ENCODE data around the gene NDUFAF3. TPM values are rescaled to one million over a fixed set of nuclear protein-coding genes. Genes with fewer than 3 reads are reported as not detected.

Gene NDUFAF3
- polyA plus RNA-seq, 1 donor = 55.2 TPM

DNA sequence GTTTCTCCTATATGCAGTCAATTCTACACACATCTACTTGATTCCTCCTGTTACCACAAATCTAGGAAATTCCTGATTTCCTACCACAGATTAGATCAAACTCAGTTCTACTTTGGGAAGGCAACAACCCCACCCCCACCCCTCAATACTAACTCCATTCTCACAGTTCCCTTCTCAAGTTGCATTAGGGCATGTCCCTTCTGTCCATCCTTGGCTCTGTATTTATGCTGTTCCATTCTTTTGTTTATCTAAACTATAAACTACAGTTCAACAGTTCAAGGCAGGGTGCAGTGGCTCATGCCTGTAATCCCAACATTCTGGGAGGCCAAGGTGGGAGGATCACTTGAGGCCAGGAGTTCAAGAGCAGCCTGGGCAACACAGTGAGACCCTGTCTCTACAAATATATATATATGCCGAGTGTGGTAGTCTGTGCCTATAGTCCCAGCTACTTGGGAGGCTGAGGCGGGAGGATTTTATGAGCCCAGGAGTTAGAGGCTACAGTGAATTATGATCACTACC lies 32.5 kb downstream of the NDUFAF3 start:
- DNase-seq = no peak

DNA sequence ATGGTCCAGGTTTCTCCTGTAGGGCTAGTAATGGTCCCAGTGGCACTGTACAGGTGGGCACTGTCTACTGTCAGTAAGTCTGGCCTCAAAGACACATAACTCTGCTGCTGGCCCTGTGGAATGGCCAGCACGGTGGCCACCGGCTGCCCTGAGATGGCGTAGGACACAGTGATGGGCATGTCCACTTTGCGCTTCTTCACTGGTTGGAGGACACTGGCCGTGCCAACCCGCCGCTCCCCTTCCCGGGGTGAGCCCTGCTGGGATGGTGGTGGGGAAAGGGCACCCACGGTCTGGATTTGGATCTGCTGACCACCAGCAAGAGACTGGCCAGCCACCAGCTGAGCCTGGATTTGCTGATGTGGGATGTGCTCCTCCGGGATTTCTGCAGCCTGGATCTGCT lies 35.3 kb downstream of the NDUFAF3 start:
- DNase-seq = no peak

DNA sequence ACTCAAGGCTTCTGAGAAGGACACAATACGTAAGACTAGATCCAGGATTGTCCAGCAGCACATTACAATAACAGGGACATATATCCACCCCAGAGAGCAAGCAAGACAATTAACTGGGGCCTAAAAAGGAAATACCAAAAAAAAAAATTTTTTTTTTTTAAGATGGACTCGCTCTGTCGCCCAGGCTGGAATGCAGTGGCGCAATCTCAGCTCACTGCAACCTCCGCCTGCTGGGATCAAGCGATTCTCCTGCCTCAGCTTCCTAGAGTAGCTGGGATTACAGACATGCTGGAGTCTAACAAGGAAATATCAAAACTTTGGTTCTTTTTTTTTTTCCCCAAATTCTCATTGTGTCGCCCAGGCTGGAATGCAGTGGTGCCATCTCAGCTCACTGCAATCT lies 36.1 kb downstream of the NDUFAF3 start:
- DNase-seq = no peak

Other genes with a start within 250 kb of the NDUFAF3 start
- 37.2 TPM for gene PRKAR2A, start 174.2 kb upstream of the NDUFAF3 start, polyA plus RNA-seq (ENCODE audit: insufficient read length)
- 16.3 TPM for gene SLC25A20, start 123.2 kb upstream of the NDUFAF3 start, polyA plus RNA-seq (ENCODE audit: insufficient read length)
- 62.1 TPM for gene ARIH2, start 103.3 kb upstream of the NDUFAF3 start, polyA plus RNA-seq (ENCODE audit: insufficient read length)
- 15.6 TPM for gene P4HTM, start 31.9 kb upstream of the NDUFAF3 start, polyA plus RNA-seq (ENCODE audit: insufficient read length)
- 121 TPM for gene WDR6, start 14.7 kb upstream of the NDUFAF3 start, polyA plus RNA-seq (ENCODE audit: insufficient read length)
- gene DALRD3, start 3.5 kb upstream of the NDUFAF3 start, polyA plus RNA-seq (ENCODE audit: insufficient read length) = 32.8 TPM
- gene IMPDH2, start 7.3 kb downstream of the NDUFAF3 start, polyA plus RNA-seq (ENCODE audit: insufficient read length) = 230 TPM
- gene QRICH1, start 72.0 kb downstream of the NDUFAF3 start, polyA plus RNA-seq (ENCODE audit: insufficient read length) = 60.1 TPM
- 272 TPM for gene QARS1, start 82.6 kb downstream of the NDUFAF3 start, polyA plus RNA-seq (ENCODE audit: insufficient read length)
- gene USP19, start 98.7 kb downstream of the NDUFAF3 start, polyA plus RNA-seq (ENCODE audit: insufficient read length) = 38.5 TPM
- 325 TPM for gene LAMB2, start 110.9 kb downstream of the NDUFAF3 start, polyA plus RNA-seq (ENCODE audit: insufficient read length)
- gene CCDC71, start 144.2 kb downstream of the NDUFAF3 start, polyA plus RNA-seq (ENCODE audit: insufficient read length) = 16.0 TPM
- gene KLHDC8B, start 149.5 kb downstream of the NDUFAF3 start, polyA plus RNA-seq (ENCODE audit: insufficient read length) = 84.0 TPM